ENCODE data around the gene FYN. TPM values are rescaled to one million over a fixed set of nuclear protein-coding genes. Genes with fewer than 3 reads are reported as not detected.
A peak's percentile ranks its signal among the peaks of the same experiment; 100 is the strongest.

Gene FYN
- total and polyA plus RNA-seq, 9 of the 15 experiments (the other 6 are each of a cell fraction or from before 2014, with no cell fraction given), result 2.9 to 22.1 (median 11.4) TPM

DNA sequence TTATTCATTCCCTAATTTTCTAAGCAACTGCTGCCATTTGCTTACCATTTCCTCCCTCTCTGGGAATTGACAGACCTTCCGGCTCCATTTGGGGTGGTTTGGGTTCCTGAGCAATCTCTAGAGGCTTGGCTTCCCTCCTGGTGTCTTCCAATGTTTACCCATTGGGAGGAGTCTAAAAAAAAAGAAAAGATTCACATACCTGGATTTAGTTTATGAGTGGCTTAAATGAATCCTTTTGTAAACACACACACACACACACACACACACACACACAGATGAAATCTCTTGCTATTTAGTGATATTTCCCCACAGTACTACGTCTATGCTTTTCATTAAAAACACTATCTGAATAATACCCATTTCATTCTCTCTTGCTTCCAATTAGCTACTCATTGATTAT is 219.3 kb downstream of the FYN start (continued):
- TF ChIP-seq FOXO4 (CRISPR knock-in tag; IDR thresholded peaks at IDR 0.05) (no peak), ASH1L (IDR thresholded peaks at IDR 0.05; ENCODE audit: borderline replicate concordance, low read depth, partially characterized antibody) (no peak)

DNA sequence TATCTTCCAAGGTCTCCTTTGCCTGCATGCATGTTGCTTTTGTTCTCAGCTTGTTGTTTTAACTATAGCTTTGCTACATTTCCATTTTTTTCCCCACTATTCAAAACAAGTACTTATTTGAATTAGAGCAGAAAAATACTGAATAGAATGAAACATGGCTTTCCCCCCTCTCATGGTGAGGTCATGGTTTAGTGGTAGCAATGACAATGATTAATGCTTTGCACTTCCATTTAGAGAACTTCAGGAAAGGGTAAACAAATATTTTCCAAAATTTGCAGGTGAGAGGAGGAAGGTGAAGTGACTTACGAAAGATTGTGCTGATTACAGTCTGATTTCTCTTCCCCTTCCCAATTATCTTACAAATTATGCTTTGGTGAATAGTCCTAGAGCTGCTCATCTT is 219.8 kb downstream of the FYN start:
- ATAC-seq (no peak), FAIRE-seq (no peak), DNase-seq (ENCODE audit: extremely low read depth in 1 of 4, low spot score in 3 of 4) (no peak)
- H3K9ac ChIP-seq (ENCODE audit: insufficient read depth in 1 of 2, low read depth in 2 of 2, low read length in 2 of 2), result no peak overlapping the region
- in situ Hi-C loops (cut with MboI) (no loop called here), intact Hi-C loops (cut with micrococcal nuclease) (no loop called here)
- no peaks in the 10 kb centered on the region for H3K9me1 ChIP-seq (ENCODE audit: control insufficient read depth, insufficient read depth, low read length)
- no peaks in the 10 kb centered on the region; the same call in 1 of the 2 replicates for H4K20me1 ChIP-seq (replicated peaks; ENCODE audit: control insufficient read depth, insufficient read depth, low read length)
- H3K79me2 ChIP-seq (ENCODE audit: control insufficient read depth, insufficient read depth, low read length), result no peaks in the 10 kb centered on the region
- H3K36me3 ChIP-seq (ENCODE audit: control insufficient read depth, insufficient read depth, low read length), result no peaks in the 10 kb centered on the region
- ChIA-PET POLR2A (no interaction called here), CTCF (ENCODE audit: low intra/inter-chr PET ratio) (no interaction called here)
- H2AFZ ChIP-seq (ENCODE audit: low read depth, low read length), result no peak overlapping the region
- H3K27me3 ChIP-seq (ENCODE audit: control insufficient read depth in 2 of 2, insufficient read depth in 2 of 2, low read length in 2 of 2), result peaks cover 11 to 17% of the 10 kb centered on the region in 2 experiments; a peak in 4 of 5 replicates
- H3K4me3 ChIP-seq, result no peak overlapping the region
- no peaks in the 10 kb centered on the region for H3K9me3 ChIP-seq (replicated peaks; ENCODE audit: control insufficient read depth, insufficient read depth, low read depth, low read length)
- H3K27ac ChIP-seq (ENCODE audit: extremely low read depth, low read depth, low read length), result no peak overlapping the region
- H3K4me2 ChIP-seq (ENCODE audit: insufficient read depth, low read length), result no peak overlapping the region
- 13% methylated on average over 1 of the region's 1 CpG for WGBS (ENCODE audit: insufficient coverage, low coverage, missing lambda C conversion rate)
- H3K4me1 ChIP-seq (replicated peaks in 1 of 2; ENCODE audit: control insufficient read depth in 2 of 2, insufficient read depth in 2 of 2, low read length in 2 of 2), result no peaks in the 10 kb centered on the region
- no TSS peak for BruUV-seq (replicated peaks)
- TF ChIP-seq ZNF140 (CRISPR knock-in tag; IDR thresholded peaks at IDR 0.05) (no peak), HINFP (tag; conservative IDR thresholded peaks at IDR 0.05; ENCODE audit: low read depth) (no peak), PTRF (tag; IDR thresholded peaks at IDR 0.05) (no peak), DIDO1 (tag; IDR thresholded peaks at IDR 0.05; ENCODE audit: low read depth) (no peak), MEIS2 (IDR thresholded peaks at IDR 0.05; ENCODE audit: partially characterized antibody) (peak; percentile 68)
- TF ChIP-seq, protein P1, sequence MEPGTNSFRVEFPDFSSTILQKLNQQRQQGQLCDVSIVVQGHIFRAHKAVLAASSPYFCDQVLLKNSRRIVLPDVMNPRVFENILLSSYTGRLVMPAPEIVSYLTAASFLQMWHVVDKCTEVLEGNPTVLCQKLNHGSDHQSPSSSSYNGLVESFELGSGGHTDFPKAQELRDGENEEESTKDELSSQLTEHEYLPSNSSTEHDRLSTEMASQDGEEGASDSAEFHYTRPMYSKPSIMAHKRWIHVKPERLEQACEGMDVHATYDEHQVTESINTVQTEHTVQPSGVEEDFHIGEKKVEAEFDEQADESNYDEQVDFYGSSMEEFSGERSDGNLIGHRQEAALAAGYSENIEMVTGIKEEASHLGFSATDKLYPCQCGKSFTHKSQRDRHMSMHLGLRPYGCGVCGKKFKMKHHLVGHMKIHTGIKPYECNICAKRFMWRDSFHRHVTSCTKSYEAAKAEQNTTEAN (CRISPR knock-in tag; IDR thresholded peaks at IDR 0.05), result no peak
- TF ChIP-seq, protein P2, sequence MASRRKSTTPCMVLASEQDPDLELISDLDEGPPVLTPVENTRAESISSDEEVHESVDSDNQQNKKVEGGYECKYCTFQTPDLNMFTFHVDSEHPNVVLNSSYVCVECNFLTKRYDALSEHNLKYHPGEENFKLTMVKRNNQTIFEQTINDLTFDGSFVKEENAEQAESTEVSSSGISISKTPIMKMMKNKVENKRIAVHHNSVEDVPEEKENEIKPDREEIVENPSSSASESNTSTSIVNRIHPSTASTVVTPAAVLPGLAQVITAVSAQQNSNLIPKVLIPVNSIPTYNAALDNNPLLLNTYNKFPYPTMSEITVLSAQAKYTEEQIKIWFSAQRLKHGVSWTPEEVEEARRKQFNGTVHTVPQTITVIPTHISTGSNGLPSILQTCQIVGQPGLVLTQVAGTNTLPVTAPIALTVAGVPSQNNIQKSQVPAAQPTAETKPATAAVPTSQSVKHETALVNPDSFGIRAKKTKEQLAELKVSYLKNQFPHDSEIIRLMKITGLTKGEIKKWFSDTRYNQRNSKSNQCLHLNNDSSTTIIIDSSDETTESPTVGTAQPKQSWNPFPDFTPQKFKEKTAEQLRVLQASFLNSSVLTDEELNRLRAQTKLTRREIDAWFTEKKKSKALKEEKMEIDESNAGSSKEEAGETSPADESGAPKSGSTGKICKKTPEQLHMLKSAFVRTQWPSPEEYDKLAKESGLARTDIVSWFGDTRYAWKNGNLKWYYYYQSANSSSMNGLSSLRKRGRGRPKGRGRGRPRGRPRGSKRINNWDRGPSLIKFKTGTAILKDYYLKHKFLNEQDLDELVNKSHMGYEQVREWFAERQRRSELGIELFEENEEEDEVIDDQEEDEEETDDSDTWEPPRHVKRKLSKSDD (conservative IDR thresholded peaks at IDR 0.05; ENCODE audit: low read length), result no peak
- TF ChIP-seq, protein P3, sequence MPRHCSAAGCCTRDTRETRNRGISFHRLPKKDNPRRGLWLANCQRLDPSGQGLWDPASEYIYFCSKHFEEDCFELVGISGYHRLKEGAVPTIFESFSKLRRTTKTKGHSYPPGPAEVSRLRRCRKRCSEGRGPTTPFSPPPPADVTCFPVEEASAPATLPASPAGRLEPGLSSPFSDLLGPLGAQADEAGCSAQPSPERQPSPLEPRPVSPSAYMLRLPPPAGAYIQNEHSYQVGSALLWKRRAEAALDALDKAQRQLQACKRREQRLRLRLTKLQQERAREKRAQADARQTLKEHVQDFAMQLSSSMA (CRISPR knock-in tag; IDR thresholded peaks at IDR 0.05), result no peak

Data from K562 (cell line).